Hematopoietic multipotent progenitor cell (in vitro differentiated cells): ENCODE data around the gene M6PR. TPM values are rescaled to one million over a fixed set of nuclear protein-coding genes. Genes with fewer than 3 reads are reported as not detected.

ENCODE experiments used
- DNase-seq, 3 donors: peaks; one replicate each; pipeline ENCODE4 v3.0.0-alpha.2; 2011 to 2015; ENCODE audit warnings: low read depth in 2 of 3, low spot score in 2 of 3
- total RNA-seq: library from RNA; depleted of rRNA; stranded (reverse); fragments of >200 nt; gene quantifications from one replicate; pipeline ENCODE4 v1.2.3, GENCODE V29; 2012

M6PR gene
- total RNA-seq, 1 donor = 195 TPM

DNA sequence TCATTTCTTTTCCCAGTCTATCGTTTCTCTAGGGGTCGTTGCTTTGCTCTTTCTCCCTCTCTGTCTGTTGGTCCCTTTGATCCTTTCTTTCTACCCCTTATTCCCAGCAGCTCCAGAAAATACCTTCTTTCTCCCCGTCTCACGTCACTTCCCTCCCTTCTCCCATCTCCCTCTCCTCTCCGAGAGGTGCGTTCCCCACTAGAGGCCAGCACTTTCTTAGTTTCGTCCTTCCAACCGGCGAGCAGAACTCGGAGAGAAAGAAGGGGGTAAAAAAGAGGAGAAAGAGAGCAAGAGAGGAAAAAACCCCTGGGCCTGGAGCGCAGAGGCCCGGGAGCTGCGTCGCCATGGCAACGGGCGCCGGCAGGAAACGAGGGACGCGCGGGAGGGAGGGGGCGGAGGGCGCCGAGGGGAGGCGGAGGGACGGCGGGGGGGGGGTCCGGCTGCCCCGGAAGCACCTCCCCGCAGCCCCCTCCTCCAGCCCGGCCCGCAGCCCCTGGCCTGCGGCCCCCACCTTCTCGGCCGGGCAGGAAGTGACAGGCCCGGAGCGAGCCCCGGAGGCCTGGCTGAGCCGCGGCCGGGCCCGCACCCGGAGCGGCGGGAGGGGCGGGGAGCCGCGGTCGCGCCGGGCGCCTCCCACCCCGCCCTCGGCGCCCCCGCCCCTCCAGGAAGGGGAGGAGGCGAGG lies 35.3 kb downstream of the M6PR start, which contains the start of gene PHC1:
TSS of gene PHC1 (plus strand) at position 477 of the 683 bp plus-strand sequence. CDS start 3,169 bp downstream, outside the sequence.
- peak; percentile 57 to 83 (median 75) for DNase-seq

GRCh38 chr12:8913702-8914032 lies 35.8 kb downstream of the M6PR start:
- no peak for DNase-seq

DNA sequence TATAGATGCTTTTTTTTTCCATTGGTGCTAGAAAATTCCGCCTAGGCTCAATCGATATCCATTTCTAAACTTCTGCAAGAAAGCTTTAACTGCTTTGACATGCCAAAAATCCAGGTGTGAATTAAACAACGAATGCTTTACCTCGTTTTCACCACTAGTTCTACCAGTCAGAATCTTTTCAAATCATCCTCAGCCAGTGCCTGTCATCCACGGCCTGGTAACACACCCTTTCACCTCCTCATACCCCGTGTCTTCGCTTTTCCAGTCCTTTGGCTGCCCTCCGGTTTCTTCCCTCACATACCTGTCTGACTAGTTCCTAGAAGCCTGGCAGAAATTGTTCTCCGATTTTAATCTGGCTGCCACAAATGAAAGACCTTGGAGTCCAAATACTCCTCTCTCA lies 36.5 kb downstream of the M6PR start:
- no peak for DNase-seq

GRCh38 chr12:8911606-8912268 lies 37.7 kb downstream of the M6PR start:
- DNase-seq = no peak

DNA sequence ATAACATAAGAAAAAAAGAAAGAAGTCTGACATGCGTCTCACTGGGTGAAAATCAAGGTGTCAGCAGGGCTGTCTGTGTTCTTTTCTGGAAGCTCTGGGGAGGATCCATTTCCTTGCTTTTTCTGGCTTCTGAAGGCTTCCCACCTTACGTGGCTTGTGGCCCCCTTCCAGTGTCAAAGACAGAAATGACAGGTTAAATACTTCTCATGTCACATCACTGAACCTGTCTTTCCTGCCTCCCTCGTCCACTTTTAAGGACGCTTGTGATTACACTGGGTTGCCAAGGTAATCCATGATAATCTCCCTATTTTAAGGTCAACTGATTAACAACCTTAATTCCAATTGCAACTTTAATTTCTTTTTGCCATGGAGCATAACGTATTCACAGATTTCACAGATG lies 39.7 kb downstream of the M6PR start:
- no peak for DNase-seq

GRCh38 chr12:8907513-8907912 lies 41.9 kb downstream of the M6PR start:
- DNase-seq = no peak

DNA sequence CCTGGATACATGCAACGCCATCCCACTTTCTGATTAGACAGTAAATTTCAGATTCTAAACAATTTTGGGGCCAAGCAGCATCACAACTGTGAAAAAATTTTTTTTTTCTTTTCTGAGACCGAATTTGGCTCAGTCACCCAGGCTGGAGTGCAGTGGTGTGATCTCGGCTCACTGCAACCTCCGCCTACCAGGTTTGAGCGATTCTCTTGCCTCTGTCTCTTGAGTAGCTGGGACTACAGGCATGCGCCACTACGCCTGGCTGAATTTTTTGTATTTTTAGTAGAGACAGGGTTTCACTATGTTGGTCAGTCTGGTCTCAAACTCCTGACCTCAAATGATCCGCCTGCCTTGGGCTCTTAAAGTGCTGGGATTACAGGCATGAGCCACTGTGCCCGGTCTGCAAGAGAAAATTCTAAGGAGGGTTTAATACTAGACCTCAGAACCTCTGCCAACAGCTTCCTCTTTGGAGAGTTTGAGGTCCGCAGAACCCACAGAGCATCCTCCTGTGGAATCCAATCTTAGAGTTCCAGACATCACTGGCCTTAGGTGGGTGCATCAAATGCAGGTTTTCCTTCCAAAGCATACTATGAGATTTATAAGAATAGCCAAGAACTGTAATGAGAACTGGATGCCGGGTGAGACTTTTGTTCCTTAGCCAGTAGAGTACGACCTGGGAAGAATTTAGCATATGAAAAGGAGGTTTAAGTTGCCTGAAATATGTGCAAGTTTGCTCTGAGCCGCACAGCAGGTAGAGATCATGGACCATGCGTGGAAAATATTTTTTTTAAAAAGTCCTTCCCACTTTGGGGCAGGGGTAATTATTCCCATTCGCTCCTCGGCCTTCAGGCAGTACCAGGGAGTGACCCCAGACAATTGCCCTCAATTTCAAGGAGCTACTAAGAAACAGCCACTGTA lies 42.9 kb downstream of the M6PR start:
- peak in 2 of 3 donors; percentile 14 to 54 for DNase-seq

- no peak for DNase-seq
Observed at GRCh38 chr12:8905546-8905945, 43.9 kb downstream of the M6PR start.

DNA sequence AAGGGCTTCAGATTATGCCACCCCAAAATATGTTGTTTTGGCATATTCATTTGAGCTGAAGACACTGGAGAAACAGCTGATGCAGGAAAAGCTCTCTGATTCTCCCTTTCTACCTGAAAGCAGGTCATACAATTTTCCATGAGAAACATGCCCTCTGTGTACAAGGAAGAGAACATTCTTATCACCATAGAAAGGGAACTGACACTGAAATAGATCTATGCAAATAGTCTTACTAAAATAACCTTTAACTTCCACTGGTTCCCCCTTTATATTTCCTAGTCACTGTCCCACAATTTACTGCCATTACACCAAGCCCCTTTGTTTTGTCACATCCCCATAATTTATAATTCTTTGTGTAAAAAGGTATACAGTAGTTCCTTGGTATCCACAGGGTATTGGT lies 44.8 kb downstream of the M6PR start:
- no peak for DNase-seq

- DNase-seq = no peak
Observed at GRCh38 chr12:8903646-8904045, 45.8 kb downstream of the M6PR start.

DNA sequence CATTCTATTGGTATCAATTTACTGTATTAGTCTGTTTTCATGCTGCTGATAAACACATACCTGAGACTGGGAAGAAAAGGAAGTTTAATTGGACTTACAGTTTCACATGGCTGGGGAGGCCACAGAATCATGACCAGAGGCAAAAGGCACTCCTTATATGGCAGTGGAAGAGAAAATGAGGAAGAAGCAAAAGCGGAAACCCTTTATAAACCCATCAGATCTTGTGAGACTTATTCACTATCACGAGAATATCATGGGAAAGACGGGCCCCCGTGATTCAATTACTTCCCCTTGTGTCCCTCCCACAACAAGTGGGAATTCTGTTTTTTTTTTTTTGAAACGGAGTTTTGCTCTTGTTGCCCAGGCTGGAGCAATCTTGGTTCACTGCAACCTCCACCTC lies 46.7 kb downstream of the M6PR start:
- peak in 2 of 3 donors; percentile 45 to 61 for DNase-seq

DNA sequence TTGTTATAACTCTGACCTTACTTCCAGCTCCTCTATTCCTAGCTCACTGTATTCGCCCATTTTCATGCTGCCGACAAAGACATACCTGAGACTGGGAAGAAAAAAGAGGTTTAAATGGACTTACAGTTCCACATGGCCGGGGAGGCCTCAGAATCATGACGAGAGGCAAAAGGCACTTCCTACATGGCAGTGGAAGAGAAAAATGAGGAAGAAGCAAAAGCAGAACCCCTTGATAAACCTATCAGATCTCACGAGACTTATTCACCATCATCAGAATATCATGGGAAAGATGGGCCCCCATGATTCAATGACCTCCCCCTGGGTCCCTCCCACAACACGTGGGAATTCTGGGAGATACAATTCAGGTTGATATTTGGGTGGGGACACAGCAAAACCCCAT lies 49.6 kb downstream of the M6PR start:
- DNase-seq = peak in 1 of 3 donors; percentile 67

DNA sequence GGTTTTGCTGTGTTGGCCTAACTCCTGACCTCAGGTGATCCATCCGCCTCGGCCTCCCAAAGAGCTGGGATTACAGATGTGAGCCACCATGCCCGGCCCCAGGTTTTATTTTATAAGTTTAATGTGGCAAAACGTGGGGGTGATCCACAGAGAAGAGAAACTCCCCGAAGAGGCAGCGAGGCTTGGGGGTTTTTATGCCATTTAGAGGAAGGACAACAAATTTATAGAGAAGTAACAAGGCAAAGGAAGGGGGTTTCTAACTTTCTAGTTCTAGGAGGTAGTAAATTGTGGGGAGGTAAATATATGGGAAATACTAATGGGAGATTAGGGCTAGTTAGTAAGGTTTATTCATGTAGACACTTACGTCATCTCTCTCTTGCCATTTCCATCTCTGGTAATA lies 52.4 kb downstream of the M6PR start:
- DNase-seq = no peak

GRCh38 chr12:8894986-8895385 lies 54.5 kb downstream of the M6PR start:
- DNase-seq = no peak

- no peak for DNase-seq
Observed at GRCh38 chr12:8894378-8894777, 55.1 kb downstream of the M6PR start.

- DNase-seq = no peak
Observed at GRCh38 chr12:8891976-8892375, 57.5 kb downstream of the M6PR start.

Other genes starting within 250 kb of the M6PR start
- gene A2ML1, start 127.0 kb downstream of the M6PR start, total RNA-seq = under 0.01 TPM
- gene PHC1, start 35.1 kb downstream of the M6PR start, total RNA-seq = 71.4 TPM
- 27.7 TPM for gene KLRG1, start 39.9 kb upstream of the M6PR start, total RNA-seq
- gene A2M, start 166.3 kb upstream of the M6PR start, total RNA-seq = under 0.01 TPM